Nephron progenitor cell (in vitro differentiated cells): Measurements from ENCODE around the gene RBM28.

Experiments
- DNase-seq: peaks from one replicate; pipeline ENCODE4 v3.0.0; 2021
- H3K27ac Mint-ChIP-seq: 2 replicates; pipeline ENCODE4 v1.8.0; 2021; ENCODE audit warnings: mild to moderate bottlenecking, moderate library complexity, mixed read lengths
- H3K27me3 Mint-ChIP-seq: 2 replicates; pipeline ENCODE4 v1.8.0; 2021; ENCODE audit warnings: mild to moderate bottlenecking, low read depth, mixed read lengths; ENCODE audit not compliant: poor library complexity
- H3K36me3 Mint-ChIP-seq: 2 replicates; pipeline ENCODE4 v1.8.0; 2021; ENCODE audit warnings: low read depth, mixed read lengths
- H3K4me1 Mint-ChIP-seq: 2 replicates; pipeline ENCODE4 v1.8.0; 2021; ENCODE audit warnings: mixed read lengths
- H3K4me3 Mint-ChIP-seq: 2 replicates; pipeline ENCODE4 v1.8.0; 2021; ENCODE audit warnings: mild to moderate bottlenecking, moderate library complexity, mixed read lengths
- H3K9me3 Mint-ChIP-seq: 2 replicates; pipeline ENCODE4 v1.8.0; 2021; ENCODE audit warnings: mild to moderate bottlenecking, moderate library complexity, mixed read lengths
- CTCF ChIP-seq: fragments of 200-600 bp; sonication (generic); IDR thresholded peaks from 2 replicates; pipeline ENCODE4 v1.5.0; 2021; ENCODE audit warnings: antibody characterized with exemption

RBM28 gene

GRCh38 chr7:128361411-128362379, 18.0 kb upstream of the RBM28 start, which contains the start of gene PRRT4:
PRRT4 (minus strand) TSS chr7:128361690.
- Mint-ChIP-seq H3K9me3 (no peaks in the 10 kb centered on the region), H3K36me3 (no peaks in the 10 kb centered on the region), H3K27ac (no peak within 1 kb of the TSS), H3K4me3 (peak within 1 kb of the TSS; percentile 91), H3K4me1 (peaks cover 41% of the 10 kb centered on the region), H3K27me3 (peaks cover 57% of the 10 kb centered on the region)
- TF ChIP-seq CTCF: no peak
- DNase-seq: peak; percentile 75

GRCh38 chr7:128360359-128360678, 16.6 kb upstream of the RBM28 start:
- Mint-ChIP-seq H3K27ac (no peak overlapping the region), H3K4me3 (peak overlapping the region; percentile 91), H3K36me3 (no peaks in the 10 kb centered on the region), H3K9me3 (no peaks in the 10 kb centered on the region), H3K27me3 (peaks cover 46% of the 10 kb centered on the region), H3K4me1 (peaks cover 52% of the 10 kb centered on the region)
- no peak for TF ChIP-seq CTCF
- DNase-seq: no peak

- no peaks in the 10 kb centered on the region for H3K9me3 Mint-ChIP-seq
- H3K27ac Mint-ChIP-seq: no peak overlapping the region
- no peaks in the 10 kb centered on the region for H3K36me3 Mint-ChIP-seq
- DNase-seq: no peak
- TF ChIP-seq CTCF: no peak
- H3K4me1 Mint-ChIP-seq: peaks cover 52% of the 10 kb centered on the region
- H3K4me3 Mint-ChIP-seq: peak overlapping the region; percentile 91
- H3K27me3 Mint-ChIP-seq: peaks cover 42% of the 10 kb centered on the region
These were observed 16.2 kb upstream of the RBM28 start for GRCh38 chr7:128359939-128360338.

- Mint-ChIP-seq H3K4me3 (peak overlapping the region; percentile 47), H3K27me3 (peaks cover 42% of the 10 kb centered on the region), H3K9me3 (no peaks in the 10 kb centered on the region), H3K27ac (no peak overlapping the region), H3K36me3 (no peaks in the 10 kb centered on the region), H3K4me1 (peaks cover 52% of the 10 kb centered on the region)
- no peak for TF ChIP-seq CTCF
- DNase-seq: no peak
These were observed 15.6 kb upstream of the RBM28 start for GRCh38 chr7:128359336-128359735.

GRCh38 chr7:128358233-128358632, 14.5 kb upstream of the RBM28 start:
- peaks cover 55% of the 10 kb centered on the region for H3K4me1 Mint-ChIP-seq
- H3K27me3 Mint-ChIP-seq: peaks cover 36% of the 10 kb centered on the region
- TF ChIP-seq CTCF: no peak
- no peaks in the 10 kb centered on the region for H3K36me3 Mint-ChIP-seq
- DNase-seq: no peak
- H3K4me3 Mint-ChIP-seq: no peak overlapping the region
- H3K9me3 Mint-ChIP-seq: no peaks in the 10 kb centered on the region
- H3K27ac Mint-ChIP-seq: no peak overlapping the region

GRCh38 chr7:128357217-128357613, 13.5 kb upstream of the RBM28 start:
- DNase-seq: no peak
- no peaks in the 10 kb centered on the region for H3K9me3 Mint-ChIP-seq
- no peaks in the 10 kb centered on the region for H3K36me3 Mint-ChIP-seq
- TF ChIP-seq CTCF: no peak
- H3K27me3 Mint-ChIP-seq: peaks cover 32% of the 10 kb centered on the region
- no peak overlapping the region for H3K4me3 Mint-ChIP-seq
- peaks cover 61% of the 10 kb centered on the region for H3K4me1 Mint-ChIP-seq
- H3K27ac Mint-ChIP-seq: peak overlapping the region; percentile 86
